Dedifferentiated amniotic fluid mesenchymal stem cell (primary cell): ENCODE measurements around the gene PRMT9.

Source experiments
- DNase-seq: peaks from one replicate; pipeline ENCODE4 v3.0.0-alpha.2; 2016; ENCODE audit errors: extremely low spot score

Gene PRMT9

GRCh38 chr4:147678796-147679549 is 5.0 kb downstream of the PRMT9 start:
- no peak for DNase-seq

DNA sequence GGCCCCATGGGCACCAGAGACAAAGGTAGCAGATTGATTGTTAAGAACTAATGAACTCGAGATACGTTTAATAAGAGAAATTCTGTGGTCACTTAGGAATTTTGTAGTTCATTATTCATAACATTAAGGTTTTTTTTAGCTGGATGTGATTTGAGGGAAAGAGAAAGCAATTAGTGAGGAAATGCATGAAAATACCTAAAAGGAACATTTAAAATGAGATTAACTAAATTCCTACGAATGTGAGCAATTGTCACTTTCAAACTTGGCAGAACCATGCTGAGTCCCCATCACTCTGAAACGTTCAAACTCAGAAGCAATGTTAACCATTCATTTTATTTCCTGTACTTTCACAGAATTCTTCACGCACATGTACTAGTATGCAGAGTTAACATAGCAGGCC is 5.9 kb downstream of the PRMT9 start:
- no peak for DNase-seq

- DNase-seq, result peak; percentile 32
Observed at GRCh38 chr4:147674496-147674895, 9.5 kb downstream of the PRMT9 start.

DNA sequence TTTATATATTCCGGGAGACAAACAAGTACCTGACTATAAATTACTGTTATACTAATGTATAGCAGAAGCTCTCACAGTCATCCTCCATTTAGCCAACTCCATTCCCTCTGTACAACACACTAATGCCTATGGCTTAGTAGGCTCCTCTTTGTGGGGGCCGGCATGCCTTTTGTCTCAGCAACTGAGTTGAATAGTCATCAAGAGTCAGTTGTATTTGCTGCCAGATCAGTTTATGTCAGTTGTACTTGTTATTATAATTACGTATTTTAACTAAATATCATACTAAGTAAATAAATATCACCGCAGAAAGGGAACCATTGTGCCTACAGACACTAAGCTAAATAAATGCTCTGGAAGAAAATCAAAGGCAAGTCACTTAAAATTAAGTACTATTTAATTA is 9.9 kb downstream of the PRMT9 start:
- no peak for DNase-seq

- no peak for DNase-seq
Observed at GRCh38 chr4:147658501-147658900, 25.5 kb downstream of the PRMT9 start.

- DNase-seq, result no peak
Observed at GRCh38 chr4:147655639-147656038, 28.3 kb downstream of the PRMT9 start.

GRCh38 chr4:147651563-147651962 is 32.4 kb downstream of the PRMT9 start:
- no peak for DNase-seq

- no peak for DNase-seq
Observed at GRCh38 chr4:147648656-147649055, 35.3 kb downstream of the PRMT9 start.

DNA sequence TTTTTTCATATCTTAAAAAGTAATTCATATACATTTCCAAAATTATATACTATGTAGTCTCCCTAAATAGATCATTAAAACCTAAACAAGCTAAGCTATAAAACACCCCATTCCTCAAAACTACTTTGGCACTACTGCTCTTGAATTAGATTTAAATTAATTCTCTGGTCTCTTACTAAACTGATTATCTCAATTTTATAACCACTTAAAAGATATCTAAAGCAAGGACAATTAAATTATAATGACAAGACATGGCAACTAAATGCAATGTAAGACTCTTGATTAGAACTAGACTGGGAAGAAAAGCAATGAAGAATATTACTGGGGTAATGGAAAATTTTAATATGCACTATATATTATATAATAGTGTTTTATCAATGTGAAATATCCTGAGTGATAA is 38.9 kb downstream of the PRMT9 start:
- no peak for DNase-seq

DNA sequence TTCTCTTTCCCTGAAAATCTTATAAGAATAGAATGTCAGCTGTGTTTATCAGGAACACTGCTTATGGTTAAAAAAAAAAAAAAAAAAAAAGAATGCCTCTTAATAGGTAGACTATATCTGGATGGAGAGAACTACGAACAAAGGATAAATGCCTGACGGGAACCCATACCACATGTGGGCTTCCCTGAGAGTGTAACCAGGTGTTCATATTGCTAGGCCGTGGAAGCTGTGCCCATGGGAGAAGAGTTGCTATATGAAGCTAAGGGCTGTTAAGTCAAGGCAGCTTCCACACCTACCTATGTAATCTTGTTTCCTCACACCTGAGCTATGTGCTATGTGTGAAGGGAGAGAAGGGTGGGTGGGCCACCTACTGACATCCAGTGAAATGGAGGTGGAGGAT is 39.5 kb downstream of the PRMT9 start:
- DNase-seq, result no peak

DNA sequence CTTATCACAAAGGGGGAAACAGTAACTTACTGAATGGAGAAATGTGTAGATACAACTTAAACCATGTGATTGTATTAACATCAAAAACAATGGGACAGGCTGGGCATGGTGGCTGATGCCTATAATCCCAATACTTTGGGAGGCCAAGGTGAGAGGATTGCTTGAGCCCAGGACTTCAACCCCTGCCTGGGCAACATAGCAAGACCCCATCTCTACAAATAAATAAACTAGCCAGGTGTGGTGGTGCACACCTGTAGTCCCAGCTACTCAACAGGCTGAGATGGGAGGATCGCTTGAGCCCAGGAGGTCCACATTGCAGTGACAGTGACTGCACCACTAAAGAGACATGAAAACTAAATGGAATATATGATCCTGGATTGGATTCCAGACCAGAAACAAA is 40.3 kb downstream of the PRMT9 start:
- DNase-seq, result no peak

DNA sequence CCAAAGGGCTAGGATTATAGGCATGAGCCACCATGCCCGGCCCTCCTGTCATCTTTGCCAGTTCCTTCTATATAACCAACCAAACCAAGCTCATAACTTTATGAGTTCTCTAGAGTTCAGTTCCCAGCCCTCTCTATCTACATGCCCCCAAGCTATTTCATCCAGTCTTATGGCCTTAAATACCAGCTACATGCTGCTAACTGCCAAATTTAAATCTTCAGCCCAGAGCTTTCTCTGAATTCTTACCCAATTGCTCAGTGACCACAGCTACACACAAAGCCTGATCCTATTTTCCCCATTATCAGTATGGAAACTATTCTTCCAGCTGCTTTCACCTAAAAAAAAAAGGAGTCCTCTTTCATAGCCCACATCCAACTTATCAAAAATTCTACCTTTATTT is 43.6 kb downstream of the PRMT9 start:
- peak; percentile 79 for DNase-seq

DNA sequence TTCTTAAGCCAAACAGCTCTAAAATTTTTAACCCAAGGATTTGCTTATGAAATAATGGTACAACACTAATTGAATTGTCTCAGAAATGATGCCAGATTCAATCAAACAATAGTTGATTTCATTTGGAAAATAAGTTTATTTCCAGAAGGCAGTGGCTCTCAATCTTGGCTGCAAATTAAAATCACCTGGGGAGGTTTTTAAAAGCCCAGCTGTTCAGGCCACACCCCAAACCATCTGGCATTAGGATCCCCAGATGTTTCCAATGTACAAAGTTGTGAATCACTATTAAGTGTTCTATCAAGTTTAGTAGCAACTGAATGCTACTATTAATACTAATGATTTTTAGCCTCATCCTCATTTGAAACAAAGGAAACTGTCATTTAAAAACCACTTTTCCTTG is 44.6 kb downstream of the PRMT9 start:
- DNase-seq, result no peak

DNA sequence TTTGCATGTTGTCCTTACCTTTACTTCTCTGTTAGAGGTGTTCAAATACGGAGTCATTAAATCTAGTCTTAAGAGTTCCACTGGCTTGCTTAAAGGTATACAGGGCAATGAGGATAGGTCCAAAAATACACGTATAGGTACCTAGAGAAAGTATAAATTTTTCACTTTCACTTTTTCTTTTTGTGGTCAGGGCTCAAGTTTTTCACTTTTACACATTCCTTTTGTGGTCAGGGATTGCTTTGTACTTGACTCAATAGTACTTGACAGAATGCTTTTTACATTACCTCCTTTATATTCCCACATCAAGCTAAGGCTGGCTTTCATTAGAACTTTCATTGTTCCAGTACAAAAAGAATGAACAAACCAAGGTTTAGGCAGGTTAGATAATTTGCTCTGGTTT is 45.0 kb downstream of the PRMT9 start:
- DNase-seq, result no peak

GRCh38 chr4:147638365-147638764 is 45.6 kb downstream of the PRMT9 start:
- DNase-seq, result no peak

- DNase-seq, result no peak
Observed at GRCh38 chr4:147635348-147635747, 48.6 kb downstream of the PRMT9 start.

DNA sequence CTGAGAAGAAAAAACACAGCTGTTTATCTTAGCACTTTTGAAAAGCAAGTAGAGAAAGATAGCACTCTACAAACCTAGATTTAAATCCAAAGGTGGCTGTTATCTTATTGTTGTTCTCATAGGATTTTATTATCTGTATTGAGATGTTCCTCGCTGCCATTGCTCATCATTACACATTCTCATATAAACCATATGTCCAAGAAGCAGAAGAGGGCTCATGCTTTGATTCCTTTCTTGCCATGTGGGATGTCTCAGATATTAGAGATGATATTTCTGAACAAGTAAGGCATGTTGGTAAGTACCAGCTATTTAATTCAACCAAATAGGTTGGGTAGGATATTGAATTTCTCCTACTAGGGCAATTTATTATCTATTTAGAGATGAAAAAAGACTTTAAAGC is 50.3 kb downstream of the PRMT9 start:
- no peak for DNase-seq

DNA sequence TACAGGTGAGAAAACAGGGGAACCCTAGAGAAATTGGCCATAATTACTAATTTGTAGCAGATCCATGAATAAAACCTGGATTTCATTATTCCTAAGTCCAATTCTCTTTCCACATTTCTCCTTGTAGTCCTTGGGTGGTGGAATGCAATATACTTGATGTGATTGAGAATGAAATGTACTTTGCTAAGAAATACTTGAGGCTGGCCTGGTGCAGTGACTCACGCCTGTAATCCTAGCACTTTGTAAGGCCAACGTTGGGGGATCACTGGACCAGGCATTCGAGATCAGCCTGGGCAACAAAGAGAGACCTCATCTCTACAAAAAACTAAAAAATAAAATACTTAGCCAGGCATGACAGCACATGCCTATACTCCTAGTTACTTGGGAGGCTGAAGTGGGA is 50.9 kb downstream of the PRMT9 start:
- DNase-seq, result peak; percentile 92

DNA sequence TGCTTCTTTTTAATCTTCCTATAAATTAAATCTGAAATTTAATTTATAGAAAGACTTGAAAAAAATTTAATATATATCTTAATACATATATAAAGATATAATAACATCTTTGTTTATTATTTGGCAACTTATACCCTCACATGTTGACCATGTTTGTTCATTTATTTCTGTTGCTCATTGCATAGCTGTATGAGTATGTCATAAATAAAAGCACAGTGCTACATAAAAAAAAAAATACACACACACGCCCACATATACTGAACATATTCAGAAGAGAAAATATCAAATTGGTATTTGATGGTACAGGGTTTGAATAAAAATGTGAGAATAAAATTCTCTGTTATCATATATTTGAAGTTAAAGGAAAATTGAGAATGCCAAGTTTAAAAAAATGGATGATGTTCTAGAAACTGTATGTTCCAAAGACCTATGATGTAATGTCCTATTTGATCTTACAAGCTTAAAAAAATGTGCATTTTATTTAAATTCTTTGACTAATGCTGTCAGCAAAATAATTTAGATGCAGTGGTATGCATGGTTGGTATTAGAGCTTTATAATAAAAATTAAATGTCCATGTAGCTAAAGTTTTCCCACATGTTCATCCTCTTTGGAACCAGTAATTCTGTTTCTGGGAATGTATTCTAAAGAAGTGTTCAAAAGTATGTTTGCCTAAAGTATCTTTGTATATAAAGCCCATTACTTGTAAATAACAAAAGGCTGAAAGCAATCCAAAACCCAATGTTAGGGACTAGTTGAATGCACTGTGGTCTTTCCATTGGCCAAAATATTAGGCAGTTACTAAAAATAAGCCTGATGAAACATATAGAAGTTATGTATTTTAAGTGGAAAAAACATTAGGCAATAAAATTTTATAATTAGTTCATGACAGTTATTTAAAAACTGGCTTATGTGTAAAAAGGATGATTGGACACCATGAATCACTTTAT is 53.9 kb downstream of the PRMT9 start:
- DNase-seq, result no peak

DNA sequence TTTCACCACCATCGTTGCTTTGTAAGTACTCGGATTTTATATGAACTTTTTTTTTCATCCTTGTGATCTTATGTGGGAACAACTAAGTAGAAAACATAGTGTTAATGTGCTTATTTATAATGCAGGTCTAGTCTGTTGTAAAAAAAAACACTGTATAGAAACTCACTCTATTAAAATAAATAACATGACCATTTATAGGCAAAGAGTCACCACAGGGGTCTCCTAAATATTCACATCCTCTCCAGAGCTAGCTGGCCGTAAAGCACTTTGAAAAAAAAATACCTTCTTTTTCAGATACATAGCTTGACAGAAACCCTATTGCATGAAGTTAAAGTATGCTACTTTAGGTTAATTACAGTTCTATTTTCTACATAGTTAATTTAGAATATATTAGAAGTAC is 55.5 kb downstream of the PRMT9 start:
- DNase-seq, result no peak

GRCh38 chr4:147626903-147627302 is 57.1 kb downstream of the PRMT9 start:
- no peak for DNase-seq

DNA sequence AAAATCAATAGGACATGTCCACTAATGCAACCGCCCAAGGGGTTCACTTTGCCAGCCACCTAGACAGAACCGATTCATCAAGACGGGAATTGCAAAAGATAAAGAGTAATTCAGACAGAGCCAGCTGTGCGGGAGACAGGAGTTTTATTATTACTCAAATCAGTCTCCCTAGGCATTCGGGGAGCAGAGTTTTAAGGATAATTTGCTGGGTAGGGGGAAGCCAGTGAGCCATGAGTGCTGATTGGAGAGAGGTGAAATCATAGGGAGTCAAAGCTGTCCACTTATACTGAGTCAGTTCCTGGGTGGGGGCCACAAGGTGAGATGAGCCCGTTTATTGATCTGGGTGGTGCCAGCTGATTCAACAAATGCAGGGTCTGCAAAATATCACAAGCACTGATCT is 58.2 kb downstream of the PRMT9 start:
- DNase-seq, result no peak

GRCh38 chr4:147620315-147620714 is 63.6 kb downstream of the PRMT9 start:
- no peak for DNase-seq
